Fibroblast of skin of abdomen (primary cell): ENCODE data around the gene AZIN2.
A peak's percentile ranks its signal among the peaks of the same experiment; 100 is the strongest.

Source experiments
- DNase-seq: peaks from one replicate; pipeline ENCODE4 v3.0.0-alpha.2; 2013

AZIN2 gene

GRCh38 chr1:33157131-33157530 lies 76.2 kb downstream of the AZIN2 start:
- DNase-seq = no peak

- DNase-seq = no peak
Measured at GRCh38 chr1:33158366-33158765, 77.4 kb downstream of the AZIN2 start.

- no peak for DNase-seq
Measured at GRCh38 chr1:33159577-33159976, 78.6 kb downstream of the AZIN2 start.

DNA sequence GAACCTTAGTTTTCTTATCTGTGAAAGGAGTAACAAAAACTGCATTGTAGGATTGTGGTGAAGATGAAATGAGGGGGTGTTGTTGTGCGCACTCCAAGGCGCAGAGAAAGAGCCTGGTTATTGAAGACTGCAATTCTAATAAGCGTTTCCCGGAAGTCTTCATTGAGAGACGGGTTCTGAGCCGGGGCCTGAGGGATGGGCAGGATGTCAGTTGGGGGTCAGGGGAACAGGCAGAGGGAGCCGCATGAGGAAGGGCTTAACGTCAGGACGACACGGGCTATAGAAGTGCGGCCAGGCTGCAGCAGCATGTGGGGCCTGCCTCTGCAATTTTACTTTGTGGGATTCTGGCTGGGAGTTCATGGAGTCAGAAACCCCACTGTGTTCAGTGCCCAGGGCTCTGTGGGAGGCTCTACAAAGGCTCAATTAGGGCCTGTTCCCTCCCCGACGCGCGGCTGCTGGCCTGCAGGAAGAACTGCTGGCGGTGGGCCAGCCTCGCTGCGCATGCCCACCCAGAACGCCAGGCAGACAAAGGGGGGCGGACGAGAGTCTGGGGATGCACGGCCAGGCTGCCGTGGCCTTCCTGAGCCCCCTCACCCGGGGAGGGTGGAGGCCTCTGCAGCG lies 80.2 kb downstream of the AZIN2 start:
- DNase-seq = peak; percentile 70

GRCh38 chr1:33162141-33162540 lies 81.2 kb downstream of the AZIN2 start:
- DNase-seq = no peak

- DNase-seq = peak; percentile 57
Measured at GRCh38 chr1:33163621-33164519, 82.9 kb downstream of the AZIN2 start.

DNA sequence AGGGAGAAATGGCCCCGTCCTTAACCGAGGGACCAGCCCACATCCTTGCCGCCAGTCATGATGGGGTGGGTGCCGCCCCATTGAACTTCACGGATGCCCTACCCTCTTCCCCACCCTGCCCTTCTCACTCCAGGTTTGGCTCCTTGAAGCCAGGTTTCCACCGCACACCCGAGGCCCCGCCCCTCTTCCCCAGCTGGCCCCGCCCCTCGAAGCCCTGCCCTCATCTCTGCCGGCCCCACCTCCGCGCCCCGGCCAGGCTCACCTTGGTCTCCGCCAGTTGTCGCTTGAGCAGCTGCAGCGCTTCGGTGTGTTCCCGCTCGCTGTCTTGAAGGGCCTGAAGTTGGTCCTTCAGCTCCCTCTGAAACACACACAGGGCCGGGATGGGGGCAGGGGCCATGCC lies 84.3 kb downstream of the AZIN2 start:
- DNase-seq = no peak

GRCh38 chr1:33165809-33166208 lies 84.9 kb downstream of the AZIN2 start:
- no peak for DNase-seq

- no peak for DNase-seq
Measured at GRCh38 chr1:33167650-33168447, 86.9 kb downstream of the AZIN2 start.

- DNase-seq = no peak
Measured at GRCh38 chr1:33168556-33169289, 87.8 kb downstream of the AZIN2 start.

DNA sequence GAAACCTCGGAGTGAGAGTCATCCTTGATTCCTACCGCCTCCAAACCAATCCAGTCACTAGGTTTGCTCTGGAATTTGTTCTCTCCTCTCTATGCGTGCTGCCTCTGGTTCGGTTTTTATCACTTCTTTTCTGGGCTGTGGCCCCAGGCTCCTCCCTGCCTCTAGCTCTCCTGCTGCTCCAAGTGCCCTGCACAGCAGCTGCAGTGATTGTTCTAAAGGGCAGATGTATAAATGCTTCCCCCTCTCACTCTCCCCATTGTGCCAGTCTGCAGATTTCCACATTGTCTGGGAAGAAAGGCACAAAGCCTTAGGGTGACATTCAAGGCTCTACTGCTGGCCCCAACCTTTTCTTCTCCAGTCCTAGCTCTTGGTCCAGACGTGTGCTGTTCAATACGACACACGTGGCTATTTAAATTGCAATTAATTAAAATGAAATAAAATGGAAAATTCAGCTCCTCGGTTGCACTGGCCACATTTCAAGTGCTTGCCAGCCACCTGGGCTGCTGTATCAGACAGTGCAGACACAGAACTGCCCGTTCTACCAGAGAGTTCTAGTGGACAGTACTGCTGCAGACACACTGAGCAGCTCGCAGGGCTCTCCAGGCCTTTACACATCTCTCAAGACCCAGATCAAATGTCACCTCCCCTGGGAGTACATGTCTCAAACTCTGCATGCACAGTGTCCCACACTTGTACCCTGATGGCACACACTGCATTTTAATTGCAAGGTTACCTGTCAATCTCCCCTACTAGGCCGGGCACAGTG lies 88.5 kb downstream of the AZIN2 start:
- DNase-seq = peak; percentile 30
